ENCODE data around the gene ROR1.

The ROR1 gene

DNA sequence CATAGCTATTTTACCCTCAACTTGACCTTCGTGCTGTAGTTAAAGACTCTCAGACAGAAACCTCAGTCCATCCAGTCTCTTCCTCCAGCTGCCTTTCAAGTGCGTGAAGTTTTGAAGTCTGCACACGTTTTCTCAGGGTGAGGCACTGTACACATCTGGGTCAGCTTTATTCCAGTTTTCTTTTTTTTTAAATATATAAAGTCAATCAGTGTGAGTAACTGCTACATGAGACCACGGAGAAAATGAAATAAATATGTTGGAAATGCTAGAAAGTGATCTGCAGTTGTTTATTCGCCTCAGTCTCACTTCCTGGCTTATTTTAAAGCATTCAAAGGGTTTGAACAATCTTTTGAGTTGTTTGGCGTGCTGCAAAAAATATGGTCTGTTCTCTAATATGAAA lies 135.7 kb downstream of the ROR1 start:
- no peak for DNase-seq (ENCODE audit: low spot score)

DNA sequence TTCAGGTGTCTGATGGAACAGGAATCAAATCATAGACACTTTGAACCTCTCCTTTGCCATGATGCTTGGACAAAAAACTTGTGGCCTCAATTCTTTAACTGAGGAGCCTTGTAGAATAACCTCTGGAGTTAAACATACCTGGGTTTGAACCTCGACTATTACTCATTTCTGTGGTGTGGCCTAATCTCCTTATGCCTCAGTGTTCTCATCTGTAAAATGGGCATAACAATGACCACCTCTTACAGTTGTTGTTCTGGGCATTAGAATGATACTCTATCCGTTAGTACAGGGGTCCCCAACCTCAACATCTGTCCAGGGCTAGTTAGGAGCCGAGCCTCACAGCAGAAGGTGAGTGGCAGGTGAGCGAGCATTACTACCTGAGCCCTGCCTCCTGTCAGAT lies 137.2 kb downstream of the ROR1 start:
- no peak for DNase-seq (ENCODE audit: low spot score)

DNA sequence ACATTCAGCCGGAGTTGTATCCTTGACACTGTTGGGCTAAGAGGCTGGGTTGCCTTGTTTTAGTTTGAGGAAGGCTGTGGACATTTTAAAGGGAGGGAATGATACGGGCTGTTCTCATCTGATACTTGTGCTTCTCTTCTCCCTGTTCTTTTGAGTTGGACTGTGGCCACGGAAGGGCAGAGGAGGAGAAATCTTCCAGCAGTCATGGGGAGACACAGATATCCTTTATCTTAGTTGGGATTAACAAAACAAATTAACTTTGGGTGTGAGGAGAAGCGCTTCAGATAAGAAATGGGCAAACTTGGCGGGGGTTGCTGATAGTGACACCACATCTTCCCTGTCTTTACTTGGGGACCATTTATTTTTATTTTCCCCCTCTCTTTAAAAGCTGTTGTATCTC lies 138.8 kb downstream of the ROR1 start:
- DNase-seq (ENCODE audit: low spot score), result no peak

DNA sequence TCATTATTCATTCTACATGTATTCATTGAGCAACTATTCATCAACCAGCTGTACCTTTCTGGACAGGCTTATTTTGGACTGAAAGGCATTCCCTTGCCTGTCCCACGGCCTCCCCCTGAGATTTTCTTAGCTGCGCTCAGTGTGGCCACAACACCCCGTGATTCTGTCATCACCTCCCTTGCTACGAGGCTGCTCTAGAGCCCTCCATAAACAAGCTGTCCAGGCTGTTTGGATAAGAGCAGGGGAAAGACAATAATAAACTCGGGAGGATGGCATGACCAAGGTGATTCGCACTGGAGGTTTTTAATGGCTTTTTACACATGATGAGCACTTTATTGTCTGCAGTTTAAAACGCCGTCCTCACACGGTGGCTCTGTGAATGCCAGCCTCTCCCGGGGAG lies 139.7 kb downstream of the ROR1 start:
- DNase-seq (ENCODE audit: low spot score), result no peak

DNA sequence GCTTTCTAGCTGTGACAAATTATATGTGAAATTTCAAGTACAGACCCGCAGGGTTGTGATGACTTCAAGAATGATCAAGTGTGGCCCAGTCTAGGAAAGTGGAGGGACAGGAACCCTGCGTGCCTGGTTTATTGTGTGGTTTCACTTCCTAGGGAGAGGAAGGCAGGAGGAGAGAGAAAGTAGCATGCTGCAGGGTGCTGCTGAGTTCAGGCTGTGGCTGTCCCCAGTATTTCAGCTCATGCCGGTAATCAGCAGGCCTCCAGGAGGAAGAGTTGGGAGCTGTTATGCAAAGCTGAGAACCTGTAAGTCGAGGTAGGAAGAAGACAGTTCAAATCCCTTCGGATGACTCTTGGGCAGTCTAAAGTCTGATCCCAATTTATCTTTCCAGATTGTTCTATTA lies 140.4 kb downstream of the ROR1 start:
- DNase-seq (ENCODE audit: low spot score), result no peak

DNA sequence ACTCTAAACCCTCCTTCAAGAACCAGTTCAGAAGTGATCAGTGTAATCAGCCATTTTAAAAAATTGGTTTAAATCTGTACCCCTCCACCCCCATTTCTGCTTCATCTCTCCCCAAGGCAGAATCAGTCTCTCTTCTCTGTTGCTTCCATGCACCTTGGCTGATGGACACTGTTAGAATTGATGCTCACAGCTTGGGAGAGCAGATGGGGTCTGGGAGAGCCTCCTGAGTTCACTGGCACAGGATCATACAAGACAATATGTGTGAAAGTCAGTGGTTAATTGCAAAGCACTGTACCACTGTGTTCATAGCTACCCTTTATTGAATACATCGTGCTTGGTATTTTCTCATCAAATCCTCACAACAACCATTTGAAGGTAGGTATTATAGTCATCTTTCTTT lies 140.9 kb downstream of the ROR1 start:
- no peak for DNase-seq (ENCODE audit: low spot score)

DNA sequence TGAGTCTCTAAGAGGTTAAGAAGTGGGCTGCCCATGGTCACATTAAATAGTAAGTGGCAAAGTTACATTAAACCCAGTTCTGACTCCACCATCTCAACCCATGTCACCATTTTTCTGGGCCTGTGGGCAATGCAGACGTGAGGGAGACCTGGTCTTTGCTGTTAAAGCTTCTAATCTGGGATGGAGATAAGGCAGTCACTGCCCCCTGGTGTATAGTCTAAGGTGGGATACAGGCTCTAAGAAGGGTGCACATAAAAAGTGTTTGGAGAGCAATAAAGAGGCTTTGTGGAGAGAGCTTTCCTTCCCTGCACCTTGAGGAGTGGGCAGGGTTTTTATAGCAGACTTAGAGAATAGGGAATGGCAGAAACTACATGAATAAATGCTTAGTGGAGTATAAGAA lies 141.3 kb downstream of the ROR1 start:
- no peak for DNase-seq (ENCODE audit: low spot score)

DNA sequence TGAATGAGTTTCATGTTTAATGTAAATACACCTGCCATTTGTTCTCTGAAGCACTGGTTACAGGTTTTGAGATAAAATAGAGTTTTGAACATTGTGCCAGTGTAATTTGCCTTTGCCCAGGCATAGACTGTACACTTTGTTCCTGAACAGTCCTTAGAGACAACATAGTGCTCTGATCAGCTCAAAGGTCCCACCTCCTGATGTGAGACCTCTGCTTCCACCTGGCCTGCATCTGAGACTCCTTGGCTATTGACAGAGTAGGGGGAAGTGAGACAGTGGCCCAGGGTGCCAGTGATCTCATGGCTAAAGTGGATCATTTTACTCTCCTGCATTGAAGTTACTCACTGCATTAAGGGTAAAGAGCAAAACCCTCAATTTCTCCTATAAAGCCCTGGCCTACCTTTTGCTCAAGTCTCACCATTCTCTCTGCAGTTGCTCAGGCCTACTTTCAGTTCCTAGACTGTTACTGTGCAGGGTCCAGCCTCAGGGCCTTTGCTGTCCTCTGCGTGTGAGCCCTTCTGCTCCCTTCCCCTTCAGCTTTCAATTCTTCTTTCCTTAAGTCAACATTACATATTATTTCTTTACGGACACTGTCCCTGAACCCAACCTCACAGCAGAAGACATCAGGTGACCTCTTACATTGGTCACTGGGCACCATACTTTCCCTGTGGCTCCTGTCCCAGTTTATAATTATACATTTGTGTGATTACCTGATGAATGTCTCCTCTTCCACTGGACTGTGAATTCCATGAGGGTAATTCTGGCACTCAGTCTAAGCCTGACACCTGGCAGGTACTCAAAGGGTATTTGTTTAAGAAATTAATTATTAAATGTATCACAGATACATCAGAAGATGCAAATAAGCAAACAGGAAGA lies 142.9 kb downstream of the ROR1 start:
- no peak for DNase-seq (ENCODE audit: low spot score)

DNA sequence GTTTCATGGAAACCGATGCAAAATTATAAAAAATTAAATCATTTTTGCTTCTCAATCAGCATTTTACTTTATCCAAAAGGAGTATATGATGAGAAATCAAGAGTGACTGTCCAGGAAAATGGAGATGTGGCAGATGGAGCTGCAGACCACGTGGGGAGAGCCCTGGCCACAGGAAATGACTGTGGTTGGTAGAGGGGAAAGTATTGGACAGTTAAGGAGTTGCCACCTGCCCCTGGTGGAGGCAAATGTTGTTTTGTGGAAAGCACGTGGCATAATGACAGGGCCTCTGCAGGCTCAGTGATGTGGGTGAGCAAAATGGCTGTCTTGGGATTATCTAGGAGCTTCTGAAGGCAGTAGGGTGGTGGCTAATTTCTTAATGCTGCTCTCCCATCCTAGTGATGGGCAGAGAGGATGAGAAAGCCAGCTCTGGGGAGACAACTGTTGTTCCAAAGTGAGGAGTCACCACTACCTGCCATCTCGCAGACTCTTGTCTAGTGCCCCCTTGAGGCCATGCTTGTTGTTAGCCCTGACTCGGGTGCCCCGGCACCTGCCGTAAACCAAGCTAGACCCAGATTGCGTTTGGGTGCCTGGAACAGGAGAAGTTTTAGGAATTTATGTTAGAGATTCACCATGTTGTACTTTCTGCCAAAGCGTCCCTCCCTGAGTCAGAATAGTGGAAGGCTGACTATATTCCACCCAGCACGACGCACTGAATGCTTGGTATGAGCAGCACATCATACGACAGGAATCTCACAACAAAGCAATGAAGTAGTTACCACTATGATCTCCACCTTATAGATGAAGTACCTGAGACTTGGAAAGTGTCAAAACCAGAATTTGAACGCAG lies 144.0 kb downstream of the ROR1 start:
- peak; percentile 9 for DNase-seq (ENCODE audit: low spot score)

DNA sequence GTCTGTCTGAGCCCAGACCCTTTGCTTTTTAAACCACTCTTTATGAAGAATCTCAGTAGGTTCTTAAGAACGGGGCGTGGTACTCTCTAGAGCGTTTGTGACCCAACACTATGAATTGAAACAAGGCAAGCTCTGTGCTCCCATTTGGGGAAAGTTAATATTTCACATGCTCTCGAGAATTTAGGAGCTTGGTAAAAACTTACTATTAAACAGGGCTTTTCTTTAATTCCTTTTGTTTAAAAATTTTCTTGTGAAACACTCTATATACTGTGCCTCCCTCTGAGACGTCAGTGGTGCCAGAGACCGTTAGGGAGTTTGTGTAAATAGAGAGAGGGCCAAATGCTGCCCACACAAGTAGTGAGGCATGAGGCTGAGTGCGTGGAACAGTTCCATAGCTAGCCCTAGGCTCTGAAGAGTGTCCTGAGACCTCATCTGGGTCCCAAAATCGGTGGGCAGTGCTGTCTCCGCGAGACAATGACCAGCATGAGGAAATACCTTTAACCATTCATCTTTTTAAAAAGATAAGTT lies 144.7 kb downstream of the ROR1 start:
- no peak for DNase-seq (ENCODE audit: low spot score)

DNA sequence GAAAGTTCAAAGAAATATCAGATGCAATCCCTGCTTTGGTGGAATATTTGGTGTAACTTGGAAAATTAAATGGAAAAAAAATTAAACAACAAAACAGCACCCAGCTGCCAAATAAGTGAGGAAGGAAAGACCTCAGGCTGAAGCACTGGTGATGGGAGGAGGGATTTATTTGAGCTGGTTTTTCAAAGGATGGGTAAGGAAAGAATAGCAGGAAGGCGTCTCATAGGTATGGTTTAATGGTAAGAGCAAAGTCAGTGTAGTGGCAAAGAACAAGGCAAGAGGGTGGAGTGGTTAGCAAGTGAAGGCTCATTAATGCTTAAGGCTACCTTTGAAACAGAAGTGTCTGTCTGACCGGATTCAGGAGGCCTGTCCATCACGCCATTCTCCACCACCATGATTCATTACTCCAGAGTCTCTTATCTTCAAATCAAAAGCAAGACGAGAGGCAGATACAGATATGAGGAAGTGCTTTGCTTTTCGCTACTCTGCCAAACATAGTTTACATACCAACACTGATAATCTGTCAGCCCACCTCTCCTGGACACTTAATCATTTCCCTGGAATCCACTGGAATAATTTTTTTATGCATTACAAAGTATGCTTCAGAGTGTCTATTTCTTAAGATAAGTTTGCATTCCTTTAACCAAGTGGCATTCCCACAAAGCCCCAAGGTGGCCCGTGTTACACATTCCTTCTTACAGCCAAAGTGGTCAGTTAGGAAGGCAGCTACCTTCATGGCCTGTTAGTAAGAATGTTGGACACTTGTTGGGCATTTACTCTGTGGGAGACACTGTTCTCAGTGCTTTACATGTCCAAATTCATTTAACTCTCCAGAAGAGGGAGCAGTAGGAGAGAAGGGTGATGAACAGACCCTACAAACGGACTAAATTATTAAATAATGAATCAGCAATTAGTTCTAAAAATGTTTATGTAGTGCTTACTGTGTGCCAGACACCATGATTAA lies 146.6 kb downstream of the ROR1 start:
- DNase-seq (ENCODE audit: low spot score), result no peak

DNA sequence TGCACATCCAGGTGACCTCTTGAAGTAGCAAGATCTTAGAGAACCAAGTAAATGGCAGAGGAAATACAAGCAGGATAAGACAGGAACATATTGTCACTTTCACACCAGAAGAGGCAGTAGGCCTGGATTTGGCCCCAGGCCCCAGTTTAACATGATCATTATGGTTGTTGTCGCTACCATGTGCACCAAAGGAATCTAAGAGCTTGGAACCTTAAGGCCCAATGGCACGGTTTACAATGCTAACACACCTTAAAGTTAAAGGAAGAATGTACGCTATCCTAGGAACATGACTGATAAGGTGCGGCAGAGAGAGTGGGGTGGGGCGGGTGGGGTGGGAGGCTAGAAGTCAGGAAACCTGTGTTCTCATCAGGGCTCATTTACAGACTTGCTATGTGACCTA lies 147.5 kb downstream of the ROR1 start:
- no peak for DNase-seq (ENCODE audit: low spot score)

DNA sequence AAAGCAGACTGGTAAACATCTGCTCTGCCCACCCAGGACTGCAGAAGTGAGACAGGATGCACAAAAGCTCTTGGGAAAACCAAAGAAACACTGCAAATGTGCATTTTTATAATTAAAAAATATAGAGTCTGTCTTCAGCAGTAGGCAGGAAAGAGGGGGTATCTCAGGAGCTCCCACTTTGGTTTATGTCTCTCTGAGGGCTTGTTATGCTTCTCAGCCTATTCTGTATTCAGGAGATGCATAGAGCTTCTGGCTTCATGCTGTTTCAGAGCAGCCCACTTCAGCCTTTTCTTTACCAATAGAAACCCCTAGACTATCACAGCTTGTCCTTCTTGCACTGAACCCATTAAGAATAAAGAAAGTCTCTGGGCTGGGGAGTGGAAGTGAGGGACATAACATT lies 148.0 kb downstream of the ROR1 start:
- no peak for DNase-seq (ENCODE audit: low spot score)

DNA sequence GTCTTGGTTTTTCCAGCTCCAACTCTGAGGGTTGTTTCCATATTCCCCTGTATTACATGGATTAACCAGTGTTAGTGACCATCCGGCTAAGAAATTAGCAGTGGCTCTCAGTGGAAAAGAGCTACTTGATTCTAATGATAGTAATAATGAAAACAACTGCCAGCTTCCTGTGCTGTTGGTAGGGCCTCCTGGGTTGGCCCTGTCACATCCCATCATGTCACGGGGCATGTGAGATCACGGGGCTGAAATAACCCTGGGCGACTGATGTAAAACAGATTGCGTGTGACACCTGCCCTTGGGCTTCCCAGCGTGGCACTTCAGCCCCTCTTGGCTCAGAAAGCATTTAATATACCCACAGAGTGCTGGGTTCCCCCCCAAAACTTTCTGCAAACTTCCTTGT lies 149.0 kb downstream of the ROR1 start:
- DNase-seq (ENCODE audit: low spot score), result no peak

DNA sequence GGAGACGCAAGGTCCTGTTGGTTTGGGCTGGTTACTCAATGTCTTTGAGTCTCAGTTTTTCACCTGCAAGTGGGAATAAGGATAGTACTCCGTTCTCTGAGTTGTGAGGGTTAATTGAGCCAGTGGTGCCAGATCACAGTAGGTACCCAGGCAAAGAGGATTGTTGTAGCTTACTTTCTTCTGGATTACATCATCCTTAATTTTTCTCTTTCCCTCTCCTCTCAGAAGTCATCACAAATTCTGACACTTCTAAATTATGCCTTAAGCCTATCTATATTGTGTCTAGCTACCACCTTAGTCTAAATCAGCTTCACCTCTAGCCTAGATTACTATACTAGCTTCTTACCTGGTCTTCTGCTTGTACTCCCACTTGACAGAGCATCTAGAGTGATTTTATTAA lies 149.5 kb downstream of the ROR1 start:
- DNase-seq (ENCODE audit: low spot score), result no peak

DNA sequence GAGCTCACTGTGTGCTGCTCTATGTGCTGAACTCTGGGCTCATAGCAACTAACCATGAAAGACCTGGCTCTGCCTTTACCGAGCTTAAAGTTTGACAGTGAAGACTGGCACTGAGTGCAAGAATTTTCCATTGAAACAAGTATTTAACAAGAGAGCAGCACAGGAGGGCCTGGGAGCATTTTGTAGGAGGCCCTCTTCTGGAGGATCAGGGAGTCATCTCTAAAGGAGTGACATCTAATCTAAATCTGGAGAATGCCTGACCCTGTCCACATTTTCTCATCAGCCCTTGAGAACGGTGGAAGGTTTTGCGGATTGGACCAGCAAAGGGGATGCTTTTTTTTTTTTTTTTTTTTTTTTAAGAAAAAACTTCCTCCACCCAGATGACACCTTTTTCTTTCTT lies 150.8 kb downstream of the ROR1 start:
- DNase-seq (ENCODE audit: low spot score), result no peak

DNA sequence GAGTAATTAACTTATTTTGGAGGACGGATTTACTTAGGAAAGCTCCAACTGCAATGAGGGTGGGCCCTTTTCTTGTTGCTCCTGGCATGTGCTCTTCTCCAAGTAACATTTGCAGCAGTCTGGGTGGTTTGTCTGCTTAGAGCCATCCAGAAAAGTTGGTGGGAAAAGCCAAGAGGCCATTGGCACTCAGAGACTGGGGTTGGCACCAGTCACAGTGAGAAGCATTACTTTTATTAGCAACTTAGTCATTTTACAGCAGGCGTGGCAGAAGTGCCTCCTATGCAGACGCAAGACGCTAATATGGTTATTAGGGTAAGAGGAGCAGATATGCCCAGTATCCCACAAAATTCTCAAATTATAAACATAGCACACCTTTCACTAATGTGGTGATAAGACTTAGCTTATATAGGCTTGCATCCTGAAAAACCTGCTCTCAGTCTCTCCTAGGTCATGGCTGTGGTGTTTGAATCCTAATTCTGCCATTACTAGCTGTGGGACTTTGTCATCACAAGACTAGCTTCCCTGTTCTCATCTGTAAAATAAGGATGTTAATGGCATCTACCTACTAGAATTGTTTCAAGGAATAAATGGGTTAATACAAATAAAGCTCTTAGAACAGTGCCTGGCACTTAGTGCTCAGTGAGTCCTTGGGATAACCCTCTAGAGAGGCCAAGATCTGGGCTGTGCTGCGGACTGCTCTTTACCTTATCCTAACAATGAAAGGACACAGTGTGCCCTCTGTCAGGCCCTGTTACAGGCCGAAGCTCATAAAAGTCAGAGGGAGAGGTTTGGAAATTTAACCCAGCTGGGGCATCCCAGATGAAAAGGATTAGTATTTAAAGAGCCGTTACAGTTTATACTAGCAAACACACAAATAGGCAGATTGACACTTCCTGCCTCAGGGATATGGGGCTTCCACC lies 154.6 kb downstream of the ROR1 start:
- DNase-seq (ENCODE audit: low spot score), result no peak

DNA sequence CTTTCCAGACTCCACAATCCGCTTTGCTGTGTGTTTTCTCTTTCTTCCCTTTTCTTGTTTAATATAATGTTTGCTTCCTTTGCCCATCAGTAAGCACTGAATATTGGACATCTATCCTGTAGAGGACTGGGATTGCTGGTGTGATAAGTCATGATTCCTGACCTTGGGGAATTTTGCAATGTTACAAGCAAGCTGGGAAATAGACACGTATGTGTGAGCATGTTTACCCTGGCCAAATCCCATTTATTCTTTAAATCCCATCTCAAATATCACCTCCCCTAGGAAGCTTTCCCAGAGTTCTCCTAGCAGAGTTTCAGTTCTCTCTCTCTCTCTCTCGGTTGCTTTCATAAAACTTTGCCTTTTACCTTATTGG lies 155.3 kb downstream of the ROR1 start:
- no peak for DNase-seq (ENCODE audit: low spot score)

DNA sequence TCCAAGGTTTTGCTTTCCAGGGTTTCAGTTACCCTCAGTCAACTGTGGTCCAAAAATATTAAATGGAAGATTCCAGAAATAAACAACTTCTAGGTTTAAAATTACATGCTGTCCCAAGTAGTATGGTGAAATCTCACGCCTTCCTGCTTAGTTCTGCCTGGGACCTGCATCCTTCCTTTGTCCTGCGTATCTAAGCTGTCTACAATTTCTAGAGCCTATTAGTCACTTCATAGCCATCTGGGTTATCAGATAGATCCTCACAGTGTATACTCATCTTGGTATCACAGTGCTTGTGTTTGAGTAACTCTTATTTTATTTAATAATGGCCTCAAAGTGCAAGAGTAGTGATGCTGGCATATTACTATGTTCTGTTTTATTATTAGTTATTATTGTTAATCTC lies 157.7 kb downstream of the ROR1 start:
- no peak for DNase-seq (ENCODE audit: low spot score)

DNA sequence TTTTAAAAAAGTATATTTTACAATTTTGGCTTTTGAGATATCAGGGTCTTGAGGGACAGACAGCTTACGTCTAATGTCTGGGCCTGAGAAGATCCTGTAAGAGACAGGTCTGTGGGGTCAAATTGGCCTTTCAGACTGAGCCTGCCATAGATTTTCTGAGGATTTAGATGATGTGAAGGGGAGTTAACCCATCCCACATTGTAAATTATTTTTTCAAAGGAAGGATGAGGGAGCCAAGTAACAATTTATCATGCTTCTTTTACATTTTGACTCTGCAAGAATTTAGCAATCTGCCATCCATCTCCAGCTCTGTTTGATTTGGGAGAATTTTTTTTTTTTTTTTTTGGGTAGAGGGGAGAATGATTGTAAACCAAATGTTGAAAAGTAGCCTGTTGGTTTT lies 160.9 kb downstream of the ROR1 start:
- no peak for DNase-seq (ENCODE audit: low spot score)

DNA sequence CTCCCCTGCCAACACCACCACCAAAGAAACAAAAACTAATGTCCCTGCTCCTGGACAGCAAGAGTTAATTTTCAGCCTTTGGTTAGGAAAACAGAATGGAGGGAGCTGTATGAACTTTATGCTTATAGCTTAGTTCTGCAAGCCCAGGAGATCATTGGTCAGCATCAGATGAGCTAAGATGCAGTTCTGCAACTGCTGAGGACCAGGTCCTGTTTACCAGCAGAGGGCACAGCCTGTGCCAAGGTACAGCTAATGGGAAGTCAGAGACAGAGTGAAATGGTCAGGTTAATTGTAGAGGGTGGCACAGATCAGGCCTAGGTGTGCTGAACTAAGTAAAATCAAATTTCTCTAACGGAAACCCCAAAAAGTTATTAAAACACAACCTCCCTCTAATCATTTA lies 161.3 kb downstream of the ROR1 start:
- DNase-seq (ENCODE audit: low spot score), result no peak
